NB4 (cell line): ENCODE measurements around the gene GPC3.

Experiments
- CTCF ChIP-seq: IDR thresholded peaks from one replicate; pipeline ENCODE4 v1.5.1; 2012; ENCODE audit warnings: low read depth, low read length
- MAX ChIP-seq: IDR thresholded peaks from 2 replicates; pipeline ENCODE4 v1.6.1; 2011; ENCODE audit warnings: low read depth, low read length
- MYC ChIP-seq: IDR thresholded peaks from 2 replicates; pipeline ENCODE4 v1.6.1; 2011; ENCODE audit warnings: low read depth, low read length
- POLR2A ChIP-seq: IDR thresholded peaks from 2 replicates; pipeline ENCODE4 v1.6.1; 2011; ENCODE audit warnings: mild to moderate bottlenecking; ENCODE audit not compliant: insufficient read length; ENCODE audit errors: extremely low read depth

- TF ChIP-seq MAX: no peak
- no peak for TF ChIP-seq CTCF
- no peak for TF ChIP-seq POLR2A
- TF ChIP-seq MYC: no peak
Measured at GRCh38 chrX:133608406-133608805, 377.0 kb downstream of the GPC3 start.
